ENCODE results near the gene TMEM207. TPM values are rescaled to one million over a fixed set of nuclear protein-coding genes. Genes with fewer than 3 reads are reported as not detected.

The TMEM207 gene
- total RNA-seq, 1 donor from 2014 or later, result not detected

DNA sequence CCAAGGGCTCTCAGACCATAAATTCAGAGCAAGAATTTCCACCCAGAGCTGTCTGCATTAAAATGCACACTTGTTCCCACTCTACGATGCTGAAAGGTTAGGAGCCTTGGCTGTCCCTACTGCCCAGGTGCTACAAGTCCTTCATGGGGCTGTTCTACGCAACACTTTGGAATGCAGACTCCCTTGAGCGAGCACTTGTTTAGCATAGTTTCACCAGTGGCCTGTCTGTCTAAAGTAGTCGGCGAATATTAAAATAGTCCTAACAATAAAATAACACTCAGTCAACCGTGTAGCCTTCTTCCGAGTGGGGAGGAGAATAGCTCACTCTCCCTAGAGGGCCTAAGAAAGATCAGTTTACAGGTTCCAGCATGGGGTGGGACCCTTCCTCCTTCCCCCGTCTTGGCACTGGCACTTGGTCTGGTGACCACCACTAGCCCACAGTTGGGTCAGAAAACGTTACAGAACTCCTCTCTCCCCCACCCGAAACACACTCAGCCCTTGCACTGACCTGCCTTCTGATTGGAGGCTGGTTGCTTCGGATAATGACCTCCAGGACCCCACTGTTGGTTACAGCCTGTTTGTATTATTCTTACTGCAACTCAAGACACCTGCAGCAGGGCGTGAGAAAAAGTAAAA, 62.0 kb downstream of the TMEM207 start, which contains the start of gene CLDN16:
CLDN16 (plus strand) TSS at position 586 of the 636 bp plus-strand sequence. CDS start 167 bp downstream, outside the sequence.
- no peak for DNase-seq (ENCODE audit: low read depth)

DNA sequence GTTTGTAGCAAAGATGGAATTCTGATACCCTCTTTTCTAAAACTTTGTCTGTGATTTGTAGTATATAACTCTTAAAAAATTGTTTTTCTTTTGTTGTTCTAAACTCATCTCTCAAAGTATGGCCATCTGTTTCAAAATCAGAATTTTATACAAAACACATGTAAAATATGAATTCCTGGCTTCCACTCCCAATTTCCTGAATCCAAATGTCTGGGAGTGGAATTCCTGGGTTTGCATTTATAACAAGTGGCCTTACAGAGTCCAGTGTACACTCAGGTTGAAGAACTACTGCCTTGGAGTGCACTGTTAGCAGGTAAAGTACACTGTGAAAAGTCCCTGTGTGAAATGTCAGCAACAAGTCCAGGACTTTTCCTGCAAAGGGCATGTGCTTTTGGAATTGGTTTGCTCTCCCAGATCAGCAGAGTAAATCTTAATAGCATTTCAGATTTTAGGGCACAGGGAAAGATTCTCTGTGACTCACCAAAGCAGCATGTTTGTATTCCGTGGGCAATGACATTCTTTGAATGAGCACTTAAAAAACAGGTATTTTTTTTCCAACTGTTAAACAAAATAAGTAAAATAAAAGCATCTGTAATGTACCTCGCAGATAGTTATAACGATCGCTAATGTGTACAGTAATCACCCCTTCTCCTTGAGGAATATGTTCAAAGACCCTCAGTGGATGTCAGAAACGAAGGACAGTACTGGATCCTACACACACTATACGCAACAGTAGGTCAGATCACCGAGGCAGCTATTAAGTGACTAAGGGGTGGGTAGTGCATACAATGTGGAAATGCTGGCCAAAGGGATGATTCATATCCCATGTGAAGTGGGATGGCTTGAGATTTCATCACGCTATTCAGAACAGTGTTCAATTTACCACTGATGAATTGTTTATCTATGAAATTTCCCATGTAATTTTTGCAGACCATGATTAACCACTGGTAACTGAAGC, 63.7 kb downstream of the TMEM207 start:
- DNase-seq (ENCODE audit: low read depth), result peak; percentile 67

DNA sequence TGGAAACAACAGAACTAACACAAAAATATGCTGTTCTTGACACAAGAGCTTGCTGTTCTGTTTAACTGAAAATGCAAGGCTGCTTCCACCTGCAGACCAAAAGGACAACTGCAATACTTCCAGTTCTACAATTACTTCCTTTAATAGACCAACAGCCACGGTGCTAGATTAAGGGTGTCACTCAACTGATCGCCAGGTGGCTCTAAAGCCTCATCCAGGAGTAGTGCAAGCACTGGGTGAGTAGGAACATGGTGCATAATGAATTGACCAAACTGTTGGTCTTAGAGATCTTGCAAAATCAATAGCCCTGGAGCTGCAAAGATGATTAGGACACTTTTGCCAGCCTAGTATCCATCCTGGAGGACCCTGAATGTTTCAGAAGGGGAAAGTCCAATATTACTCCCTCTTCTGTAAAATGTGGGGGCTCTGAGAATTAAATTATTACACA, 65.4 kb downstream of the TMEM207 start:
- peak; percentile 68 for DNase-seq (ENCODE audit: low read depth)

DNA sequence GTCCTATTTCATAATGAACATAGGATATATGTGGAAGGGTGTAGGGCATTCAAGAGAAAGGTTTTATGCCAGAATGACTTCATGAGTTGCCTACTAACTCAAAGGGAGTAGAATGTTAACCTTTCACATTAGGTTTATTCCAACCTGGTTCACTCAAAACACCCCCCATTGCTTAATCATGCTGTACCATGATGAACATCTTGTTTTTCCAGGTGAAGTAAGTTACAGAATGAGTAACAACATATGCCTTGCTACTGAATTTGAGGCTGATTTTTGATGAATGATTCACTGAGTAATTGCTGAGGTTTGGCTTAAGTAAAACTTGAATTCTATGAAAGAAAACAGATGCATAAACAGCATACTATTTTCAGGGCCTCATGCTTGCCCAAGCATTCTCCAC, 67.6 kb downstream of the TMEM207 start:
- no peak for DNase-seq (ENCODE audit: low read depth)

DNA sequence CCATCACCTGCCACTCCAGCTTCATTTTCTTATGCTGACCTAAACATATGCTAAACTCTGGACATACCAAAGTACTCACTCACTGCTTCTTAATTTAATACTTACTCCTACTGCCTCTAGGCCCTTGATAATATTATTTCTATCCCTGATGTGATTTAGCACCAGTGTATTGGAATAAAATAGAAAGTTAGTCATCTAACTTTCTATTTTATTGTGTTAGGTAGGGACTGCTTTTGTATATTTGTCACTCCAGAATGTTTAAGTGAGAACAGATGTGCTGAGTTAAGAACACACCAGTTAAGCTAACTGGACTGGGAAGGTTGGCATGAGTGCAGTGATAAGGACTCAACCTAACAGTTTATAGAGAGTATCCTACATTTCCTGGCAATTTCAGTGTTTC, 68.3 kb downstream of the TMEM207 start:
- DNase-seq (ENCODE audit: low read depth), result no peak

DNA sequence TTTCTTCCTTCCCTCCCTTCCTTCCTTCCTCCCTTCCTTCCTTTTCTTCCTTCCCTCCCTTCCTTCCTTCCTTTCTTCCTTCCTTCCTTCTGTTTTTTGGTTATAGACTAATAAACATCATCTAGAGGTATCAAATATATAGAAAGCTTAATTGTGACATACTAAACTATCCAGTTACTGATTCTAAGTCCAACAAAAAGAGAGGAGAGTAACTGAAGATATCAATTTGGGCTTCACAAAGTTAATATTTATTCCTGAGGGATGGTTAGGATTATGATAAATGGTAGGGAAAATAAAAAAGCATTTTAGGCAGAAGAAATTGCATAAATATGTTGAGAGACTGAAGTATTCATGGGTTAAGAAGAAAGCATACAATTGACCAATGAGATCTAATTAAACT, 69.5 kb downstream of the TMEM207 start:
- no peak for DNase-seq (ENCODE audit: low read depth)

Other genes with a start within 250 kb of the TMEM207 start
- 0.40 and 0.62 TPM in 2 replicates for gene CLDN1, start 127.5 kb downstream of the TMEM207 start, total RNA-seq
- not detected in 2 replicates for gene CLDN16, start 61.7 kb downstream of the TMEM207 start, total RNA-seq
- 6.0 and 8.4 TPM in 2 replicates for gene IL1RAP, start 64.2 kb upstream of the TMEM207 start, total RNA-seq